NCI-H2107 treated with DMSO at 0.1 percent for 48 hours (cell line): ENCODE measurements around the gene AHRR.
"Not testable (repeated sequence)": the region's sequence is repeated elsewhere in the genome, so short reads cannot be mapped to it uniquely, and the experiment has no call there.

Experiments
- DNase-seq: peaks from one replicate; lab custom pipeline; 2025; ENCODE audit not compliant: unreplicated experiment; lab: John Stamatoyannopoulos, UW

The AHRR gene

DNA sequence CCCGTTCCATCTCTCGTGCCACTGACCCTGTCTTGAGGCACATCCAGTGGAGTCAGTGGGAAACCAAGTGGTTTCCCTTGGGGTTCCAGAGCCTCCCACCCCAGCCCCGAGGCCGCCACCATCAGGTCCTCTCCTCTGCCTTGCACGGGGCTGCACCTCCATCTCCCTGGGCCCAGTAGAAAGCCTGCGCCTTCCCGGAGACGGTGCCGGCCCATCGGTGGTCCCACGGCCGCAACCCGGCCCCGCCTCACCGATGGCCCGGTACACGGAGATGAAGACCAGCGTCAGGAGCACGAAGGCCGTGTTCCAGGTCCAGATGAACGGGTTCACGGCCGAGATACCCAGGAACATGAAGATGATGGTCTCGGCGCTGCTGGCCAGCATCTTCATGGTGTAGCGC is 161.5 kb downstream of the AHRR start:
- no peak for DNase-seq

DNA sequence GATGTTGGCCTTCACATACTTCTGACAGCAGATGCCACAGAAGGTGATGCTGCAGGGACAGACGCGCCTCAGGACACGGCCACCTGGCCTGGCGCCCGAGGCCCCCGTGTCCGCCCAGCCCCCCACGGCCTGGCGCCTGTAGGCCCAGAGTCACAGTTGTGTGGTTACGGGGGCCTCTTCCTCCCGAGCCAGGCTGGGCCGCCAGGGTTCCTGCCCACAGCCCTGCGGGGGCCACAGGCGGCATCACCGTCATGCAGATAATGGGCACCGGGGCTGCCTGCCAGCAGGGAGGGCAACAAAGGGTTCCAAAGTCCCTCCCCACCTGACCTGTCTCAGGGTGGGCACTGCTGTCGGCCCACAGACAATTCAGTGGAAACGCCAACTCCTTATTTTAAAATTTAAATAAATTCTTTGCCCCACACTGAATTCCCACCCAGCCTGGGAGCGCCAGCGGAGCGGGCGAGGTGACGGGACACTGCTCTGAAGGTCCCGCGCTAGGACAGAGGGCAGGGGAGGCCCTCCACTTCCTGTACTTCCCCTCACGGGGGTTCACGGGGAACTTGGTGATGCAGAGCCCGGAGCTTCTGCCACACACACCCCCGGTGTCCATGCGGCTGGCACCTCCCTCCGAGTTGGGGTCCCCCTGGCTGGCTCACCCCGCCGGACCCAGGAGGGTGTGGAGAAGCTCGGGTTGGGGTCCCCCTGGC is 162.1 kb downstream of the AHRR start:
- DNase-seq, result no peak

DNA sequence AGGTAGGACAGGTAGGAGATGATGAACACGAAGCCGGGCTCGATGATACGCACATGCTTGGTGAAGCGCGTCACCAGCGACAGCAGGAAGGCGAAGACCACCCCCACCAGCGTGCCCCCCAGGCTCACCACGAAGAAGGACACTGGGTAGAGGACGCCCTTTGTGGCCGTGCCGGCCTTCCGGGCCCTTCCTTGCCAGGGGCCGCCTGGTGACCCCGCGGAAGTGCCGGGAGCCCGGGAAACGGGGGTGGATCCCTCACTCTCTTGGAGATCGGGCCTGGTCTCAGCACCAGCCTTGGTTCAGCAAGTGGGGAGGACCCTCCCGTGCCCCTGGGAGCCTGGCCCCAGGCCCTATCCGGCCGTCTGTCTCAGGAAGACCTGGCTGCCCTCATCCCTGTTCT is 163.0 kb downstream of the AHRR start:
- no peak for DNase-seq

GRCh38 chr5:485113-485945 is 163.8 kb downstream of the AHRR start:
- DNase-seq, result peak; percentile 68

GRCh38 chr5:485946-486491 is 164.5 kb downstream of the AHRR start:
- peak; percentile 84 for DNase-seq

GRCh38 chr5:486597-486996 is 165.1 kb downstream of the AHRR start:
- not testable (repeated sequence) for DNase-seq
